Measurements from ENCODE around the gene IDH1. TPM values are rescaled to one million over a fixed set of nuclear protein-coding genes. Genes with fewer than 3 reads are reported as not detected.

The IDH1 gene
- total and polyA plus RNA-seq, 2 donors from 2014 or later (not counting 2 experiments from before 2014, with no cell fraction given) = 72.0 to 130 TPM

Other genes starting within 250 kb of the IDH1 start
- gene PLEKHM3, start 229.5 kb downstream of the IDH1 start, total RNA-seq = 3.6 and 5.3 TPM in 2 replicates
- 1.4 and 1.5 TPM in 2 replicates for gene PLEKHM3, start 229.5 kb downstream of the IDH1 start, polyA plus RNA-seq
- gene CRYGD, start 130.5 kb downstream of the IDH1 start, total RNA-seq = not detected in 2 replicates
- gene CRYGD, start 130.5 kb downstream of the IDH1 start, polyA plus RNA-seq = not detected in 2 replicates
- not detected in 2 replicates for gene CRYGC, start 125.2 kb downstream of the IDH1 start, total RNA-seq
- 0.17 TPM in 1 of 2 replicates, not detected in the other for gene CRYGC, start 125.2 kb downstream of the IDH1 start, polyA plus RNA-seq
- not detected in 2 replicates for gene CRYGB, start 108.9 kb downstream of the IDH1 start, total RNA-seq
- not detected in 2 replicates for gene CRYGB, start 108.9 kb downstream of the IDH1 start, polyA plus RNA-seq
- not detected in 2 replicates for gene CRYGA, start 91.5 kb downstream of the IDH1 start, total RNA-seq
- not detected in 2 replicates for gene CRYGA, start 91.5 kb downstream of the IDH1 start, polyA plus RNA-seq
- gene C2orf80, start 65.0 kb downstream of the IDH1 start, total RNA-seq = not detected in 2 replicates
- gene C2orf80, start 65.0 kb downstream of the IDH1 start, polyA plus RNA-seq = not detected in 2 replicates
- 18.1 and 19.5 TPM in 2 replicates for gene PIKFYVE, start 11.2 kb upstream of the IDH1 start, total RNA-seq
- 1.5 and 1.8 TPM in 2 replicates for gene PIKFYVE, start 11.2 kb upstream of the IDH1 start, polyA plus RNA-seq
- not detected in 2 replicates for gene PTH2R, start 151.7 kb upstream of the IDH1 start, total RNA-seq
- gene PTH2R, start 151.7 kb upstream of the IDH1 start, polyA plus RNA-seq = not detected in 2 replicates

Measured in foreskin keratinocyte (primary cell).